ENCODE results near the gene CTNNA2. TPM values are rescaled to one million over a fixed set of nuclear protein-coding genes. Genes with fewer than 3 reads are reported as not detected.

Gene CTNNA2
- total RNA-seq, 6 experiments from 2014 or later, result 0.44 TPM; not detected in 5

DNA sequence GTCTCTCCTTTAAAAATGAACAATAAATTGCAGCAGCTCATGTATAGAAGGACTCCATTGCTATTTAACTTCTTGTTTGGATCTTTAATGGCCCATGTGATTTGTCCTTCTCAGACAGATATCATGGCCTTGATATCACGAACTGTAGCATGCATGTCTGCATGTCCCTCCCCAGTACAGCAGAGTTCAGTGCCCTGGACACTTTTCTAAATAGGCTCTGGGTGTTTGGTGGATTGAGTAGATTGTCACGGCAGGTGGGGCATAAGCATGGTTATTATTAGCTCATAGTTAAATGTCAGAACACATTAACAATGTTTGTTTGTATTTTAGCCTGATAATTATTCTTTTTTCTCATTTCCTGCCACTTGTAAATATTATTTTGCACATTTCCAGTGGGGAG is 673.4 kb downstream of the CTNNA2 start:
- intact Hi-C loops (cut with DNase I), result no loop called here
- TF ChIP-seq, protein P1, sequence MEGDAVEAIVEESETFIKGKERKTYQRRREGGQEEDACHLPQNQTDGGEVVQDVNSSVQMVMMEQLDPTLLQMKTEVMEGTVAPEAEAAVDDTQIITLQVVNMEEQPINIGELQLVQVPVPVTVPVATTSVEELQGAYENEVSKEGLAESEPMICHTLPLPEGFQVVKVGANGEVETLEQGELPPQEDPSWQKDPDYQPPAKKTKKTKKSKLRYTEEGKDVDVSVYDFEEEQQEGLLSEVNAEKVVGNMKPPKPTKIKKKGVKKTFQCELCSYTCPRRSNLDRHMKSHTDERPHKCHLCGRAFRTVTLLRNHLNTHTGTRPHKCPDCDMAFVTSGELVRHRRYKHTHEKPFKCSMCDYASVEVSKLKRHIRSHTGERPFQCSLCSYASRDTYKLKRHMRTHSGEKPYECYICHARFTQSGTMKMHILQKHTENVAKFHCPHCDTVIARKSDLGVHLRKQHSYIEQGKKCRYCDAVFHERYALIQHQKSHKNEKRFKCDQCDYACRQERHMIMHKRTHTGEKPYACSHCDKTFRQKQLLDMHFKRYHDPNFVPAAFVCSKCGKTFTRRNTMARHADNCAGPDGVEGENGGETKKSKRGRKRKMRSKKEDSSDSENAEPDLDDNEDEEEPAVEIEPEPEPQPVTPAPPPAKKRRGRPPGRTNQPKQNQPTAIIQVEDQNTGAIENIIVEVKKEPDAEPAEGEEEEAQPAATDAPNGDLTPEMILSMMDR (IDR thresholded peaks at IDR 0.05), result no peak
- no peak for TF ChIP-seq POLR2A (IDR thresholded peaks at IDR 0.05)
- Histone ChIP-seq H3K36me3 (no peaks in the 10 kb centered on the region), H3K27ac (no peak overlapping the region), H3K9me3 (no peaks in the 10 kb centered on the region), H3K27me3 (no peaks in the 10 kb centered on the region), H3K4me3 (no peak overlapping the region), H3K4me1 (no peaks in the 10 kb centered on the region)
- DNase-seq (no peak), ATAC-seq (no peak)
- 33% methylated on average over 2 of the region's 2 CpGs for WGBS (ENCODE audit: insufficient coverage, low coverage, low lambda C conversion rate, missing lambda C conversion rate)

GRCh38 chr2:80187156-80187555 is 674.3 kb downstream of the CTNNA2 start:
- Histone ChIP-seq H3K9me3 (no peaks in the 10 kb centered on the region), H3K27ac (no peak overlapping the region), H3K36me3 (no peaks in the 10 kb centered on the region), H3K4me3 (no peak overlapping the region), H3K4me1 (no peaks in the 10 kb centered on the region), H3K27me3 (no peaks in the 10 kb centered on the region)
- DNase-seq (no peak), ATAC-seq (no peak)
- 54% methylated on average over 5 of the region's 5 CpGs for WGBS (ENCODE audit: insufficient coverage, low coverage, low lambda C conversion rate, missing lambda C conversion rate)
- no peak for TF ChIP-seq POLR2A (IDR thresholded peaks at IDR 0.05)
- TF ChIP-seq, protein P1 (IDR thresholded peaks at IDR 0.05), result no peak
- intact Hi-C loops (cut with DNase I), result no loop called here

DNA sequence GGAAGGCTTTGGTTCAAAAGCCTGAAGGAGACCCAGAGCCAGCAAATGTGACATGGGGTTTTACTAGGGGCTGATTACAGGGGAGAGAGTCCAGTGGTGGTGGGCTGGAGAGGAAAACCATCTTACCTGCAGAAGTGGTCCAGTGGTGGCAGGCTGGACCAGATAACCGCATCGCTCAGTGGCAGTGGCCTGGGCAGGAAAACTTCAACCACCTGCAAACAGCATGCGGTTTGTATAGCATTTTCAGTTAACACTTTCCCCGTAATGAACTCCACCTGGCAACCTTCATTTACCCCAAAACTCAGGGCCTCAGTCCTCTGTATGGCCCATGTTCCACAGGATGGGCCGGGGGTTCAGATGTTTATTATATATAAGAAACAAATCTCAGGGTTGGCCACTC is 677.3 kb downstream of the CTNNA2 start:
- H3K27me3 ChIP-seq, result no peaks in the 10 kb centered on the region
- no peaks in the 10 kb centered on the region for H3K9me3 ChIP-seq
- intact Hi-C loops (cut with DNase I), result no loop called here
- no peak for TF ChIP-seq POLR2A (IDR thresholded peaks at IDR 0.05)
- TF ChIP-seq, protein P1 (IDR thresholded peaks at IDR 0.05), result no peak
- DNase-seq (no peak), ATAC-seq (no peak)
- no peaks in the 10 kb centered on the region for H3K4me1 ChIP-seq
- no peaks in the 10 kb centered on the region for H3K36me3 ChIP-seq
- no peak overlapping the region for H3K27ac ChIP-seq
- no peak overlapping the region for H3K4me3 ChIP-seq
- WGBS (ENCODE audit: insufficient coverage, low coverage, low lambda C conversion rate, missing lambda C conversion rate), result 29% methylated on average over 1 of the region's 5 CpGs

GRCh38 chr2:80193566-80193965 is 680.7 kb downstream of the CTNNA2 start:
- H3K36me3 ChIP-seq, result no peaks in the 10 kb centered on the region
- DNase-seq (no peak), ATAC-seq (no peak)
- H3K27me3 ChIP-seq, result no peaks in the 10 kb centered on the region
- no peaks in the 10 kb centered on the region for H3K4me1 ChIP-seq
- no peak overlapping the region for H3K27ac ChIP-seq
- TF ChIP-seq, protein P1 (IDR thresholded peaks at IDR 0.05), result no peak
- TF ChIP-seq POLR2A (IDR thresholded peaks at IDR 0.05), result no peak
- no peaks in the 10 kb centered on the region for H3K9me3 ChIP-seq
- no peak overlapping the region for H3K4me3 ChIP-seq
- intact Hi-C loops (cut with DNase I), result no loop called here

DNA sequence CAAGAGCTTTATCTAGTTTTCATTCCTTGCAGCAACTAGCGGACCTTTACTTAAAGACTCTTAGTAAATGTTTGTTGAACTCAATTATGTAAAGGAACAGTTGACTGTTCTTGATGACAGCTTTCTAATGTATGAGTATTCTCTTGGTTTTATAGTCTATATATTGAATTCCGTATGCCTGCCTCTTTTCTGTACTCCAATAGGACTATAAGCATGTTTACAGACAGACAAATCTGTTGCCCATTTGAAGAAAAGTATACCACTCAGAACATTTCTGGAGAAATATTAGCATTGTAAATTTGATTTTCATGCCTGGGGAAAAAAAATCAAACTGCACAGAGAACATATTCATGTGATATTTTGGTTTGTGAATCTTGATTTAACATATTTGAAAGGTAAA is 682.2 kb downstream of the CTNNA2 start:
- Histone ChIP-seq H3K27me3 (no peaks in the 10 kb centered on the region), H3K4me3 (no peak overlapping the region), H3K4me1 (no peaks in the 10 kb centered on the region), H3K9me3 (no peaks in the 10 kb centered on the region), H3K27ac (no peak overlapping the region), H3K36me3 (no peaks in the 10 kb centered on the region)
- DNase-seq (no peak), ATAC-seq (no peak)
- intact Hi-C loops (cut with DNase I), result no loop called here
- WGBS (ENCODE audit: insufficient coverage, low coverage, low lambda C conversion rate, missing lambda C conversion rate), result 38% methylated on average over 2 of the region's 2 CpGs
- no peak for TF ChIP-seq POLR2A (IDR thresholded peaks at IDR 0.05)
- TF ChIP-seq, protein P1 (IDR thresholded peaks at IDR 0.05), result no peak

Measured in right lobe of liver (tissue), 6 donors.